ENCODE measurements around the gene ZNF594.
"Not testable (repeated sequence)": the region's sequence is repeated elsewhere in the genome, so short reads cannot be mapped to it uniquely, and the experiment has no call there.

The ZNF594 gene

GRCh38 chr17:5200360-5200759, 8.7 kb upstream of the ZNF594 start:
- no peak for DNase-seq

- no peak for DNase-seq
Measured at GRCh38 chr17:5198472-5198871, 6.8 kb upstream of the ZNF594 start.

GRCh38 chr17:5194346-5194745, 2.7 kb upstream of the ZNF594 start:
- DNase-seq = no peak

- no peak for DNase-seq
Measured at GRCh38 chr17:5184288-5184687, 7.4 kb downstream of the ZNF594 start.

- DNase-seq = no peak
Measured at GRCh38 chr17:5183410-5183793, 8.3 kb downstream of the ZNF594 start.

GRCh38 chr17:5182597-5183409, 8.9 kb downstream of the ZNF594 start:
- no peak for DNase-seq

- DNase-seq = no peak
Measured at GRCh38 chr17:5181509-5182305, 10.0 kb downstream of the ZNF594 start.

- no peak for DNase-seq
Measured at GRCh38 chr17:5179003-5179402, 12.7 kb downstream of the ZNF594 start.

GRCh38 chr17:5175027-5175426, 16.6 kb downstream of the ZNF594 start:
- DNase-seq = not testable (repeated sequence)

GRCh38 chr17:5165791-5166564, 25.7 kb downstream of the ZNF594 start:
- DNase-seq = not testable (repeated sequence)

GRCh38 chr17:5164436-5164835, 27.2 kb downstream of the ZNF594 start:
- no peak for DNase-seq

- not testable (repeated sequence) for DNase-seq
Measured at GRCh38 chr17:5161793-5162192, 29.9 kb downstream of the ZNF594 start.

- not testable (repeated sequence) for DNase-seq
Measured at GRCh38 chr17:5160702-5161101, 31.0 kb downstream of the ZNF594 start.

GRCh38 chr17:5146122-5146521, 45.5 kb downstream of the ZNF594 start:
- not testable (repeated sequence) for DNase-seq

- DNase-seq = not testable (repeated sequence)
Measured at GRCh38 chr17:5142877-5143276, 48.8 kb downstream of the ZNF594 start.

- no peak for DNase-seq
Measured at GRCh38 chr17:5139458-5139732, 52.3 kb downstream of the ZNF594 start.

GRCh38 chr17:5138616-5139457, 52.8 kb downstream of the ZNF594 start:
- no peak for DNase-seq

GRCh38 chr17:5138198-5138544, 53.5 kb downstream of the ZNF594 start:
- DNase-seq = not testable (repeated sequence)

GRCh38 chr17:5137511-5138197, 54.0 kb downstream of the ZNF594 start:
- not testable (repeated sequence) for DNase-seq

- not testable (repeated sequence) for DNase-seq
Measured at GRCh38 chr17:5136580-5137412, 54.9 kb downstream of the ZNF594 start.
